HG03280 (cell line): ENCODE data around the gene RAD50.
"Not testable (repeated sequence)": the region's sequence is repeated elsewhere in the genome, so short reads cannot be mapped to it uniquely, and the experiment has no call there.

Experiments
- ATAC-seq: cut with Tn5 transposase; IDR thresholded peaks from one replicate; pipeline ENCODE4 v1.9.1; 2021; ENCODE audit warnings: mild to moderate bottlenecking, moderate library complexity; ENCODE audit not compliant: unreplicated experiment

RAD50 gene

DNA sequence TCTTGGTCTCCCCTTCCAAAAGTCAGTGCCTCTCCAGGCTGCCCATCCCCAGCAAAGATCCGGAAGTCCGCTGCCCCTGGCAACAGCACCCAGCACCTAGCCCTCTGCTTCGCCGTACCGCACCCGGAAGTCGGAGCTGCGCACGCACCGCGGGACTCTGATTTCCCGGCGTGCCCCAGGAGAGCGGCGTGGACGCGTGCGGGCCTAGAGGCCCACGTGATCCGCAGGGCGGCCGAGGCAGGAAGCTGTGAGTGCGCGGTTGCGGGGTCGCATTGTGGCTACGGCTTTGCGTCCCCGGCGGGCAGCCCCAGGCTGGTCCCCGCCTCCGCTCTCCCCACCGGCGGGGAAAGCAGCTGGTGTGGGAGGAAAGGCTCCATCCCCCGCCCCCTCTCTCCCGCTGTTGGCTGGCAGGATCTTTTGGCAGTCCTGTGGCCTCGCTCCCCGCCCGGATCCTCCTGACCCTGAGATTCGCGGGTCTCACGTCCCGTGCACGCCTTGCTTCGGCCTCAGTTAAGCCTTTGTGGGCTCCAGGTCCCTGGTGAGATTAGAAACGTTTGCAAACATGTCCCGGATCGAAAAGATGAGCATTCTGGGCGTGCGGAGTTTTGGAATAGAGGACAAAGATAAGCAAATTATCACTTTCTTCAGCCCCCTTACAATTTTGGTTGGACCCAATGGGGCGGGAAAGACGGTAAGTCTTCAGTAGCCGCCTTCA is at the start of gene RAD50:
TSS of gene RAD50 (plus strand) at position 215 of the 715 bp plus-strand sequence. CDS start at position 563, 348 bp downstream.
- ATAC-seq = peak; percentile 99

- ATAC-seq = no peak
Observed at GRCh38 chr5:132510076-132510475, 46.7 kb upstream of the RAD50 start.

- ATAC-seq = not testable (repeated sequence)
Observed at GRCh38 chr5:132513618-132514336, 43.0 kb upstream of the RAD50 start.

- ATAC-seq = not testable (repeated sequence)
Observed at GRCh38 chr5:132522067-132522466, 34.7 kb upstream of the RAD50 start.

DNA sequence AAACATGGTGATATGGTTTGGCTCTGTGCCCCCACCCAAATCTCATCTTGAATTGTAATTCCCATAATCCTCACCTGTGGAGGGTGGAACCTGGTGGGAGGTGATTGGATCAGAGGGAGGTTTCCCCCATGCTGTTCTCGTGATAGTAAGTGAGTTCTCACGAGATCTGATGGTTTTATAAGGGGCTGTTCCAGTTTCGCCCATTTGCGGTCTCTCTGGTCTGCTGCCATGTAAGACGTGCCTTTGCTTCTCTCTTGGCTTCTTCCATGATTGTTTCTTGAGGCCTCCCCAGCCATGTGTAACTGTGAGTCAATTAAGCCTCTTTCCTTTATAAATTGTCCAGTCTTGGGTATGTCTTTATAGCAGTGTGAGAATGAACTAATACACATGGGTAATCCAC is 31.9 kb upstream of the RAD50 start:
- ATAC-seq = not testable (repeated sequence)

- ATAC-seq = peak; percentile 69
Observed at GRCh38 chr5:132525299-132525724, 31.5 kb upstream of the RAD50 start.

DNA sequence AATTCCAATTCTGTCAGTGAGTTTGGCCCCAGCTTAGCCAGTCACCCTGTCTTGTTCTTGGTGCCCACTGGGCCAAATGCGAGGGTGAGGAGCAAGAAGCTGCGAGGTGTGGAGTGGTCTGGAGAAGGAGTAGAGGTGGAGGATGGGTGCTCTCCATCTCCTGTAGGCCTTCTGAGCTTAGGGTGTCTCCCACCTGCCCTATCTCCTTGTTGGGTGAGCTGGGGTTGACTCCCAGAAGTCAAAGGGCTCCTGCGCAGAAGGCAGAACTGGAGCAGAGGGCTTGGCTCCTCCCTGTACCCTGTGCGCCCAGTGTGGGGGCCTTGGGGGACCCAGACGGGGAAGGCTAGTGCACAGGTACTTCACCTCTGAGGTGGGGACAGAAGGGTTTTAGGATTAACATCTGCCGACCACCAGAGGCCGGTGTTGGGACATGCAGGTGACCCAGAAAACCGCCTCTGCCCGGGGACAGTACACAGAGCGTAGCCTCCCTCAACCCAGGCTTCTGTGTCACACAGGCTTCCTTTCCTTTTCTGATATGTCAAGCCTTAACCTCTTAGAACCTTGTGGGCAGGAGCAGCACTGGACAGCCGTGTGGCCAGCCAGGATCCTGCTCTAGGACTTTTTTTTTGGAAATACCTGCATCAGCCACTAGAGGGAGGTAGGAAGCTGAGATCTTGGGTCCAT is 30.3 kb upstream of the RAD50 start:
- ATAC-seq = peak; percentile 49

DNA sequence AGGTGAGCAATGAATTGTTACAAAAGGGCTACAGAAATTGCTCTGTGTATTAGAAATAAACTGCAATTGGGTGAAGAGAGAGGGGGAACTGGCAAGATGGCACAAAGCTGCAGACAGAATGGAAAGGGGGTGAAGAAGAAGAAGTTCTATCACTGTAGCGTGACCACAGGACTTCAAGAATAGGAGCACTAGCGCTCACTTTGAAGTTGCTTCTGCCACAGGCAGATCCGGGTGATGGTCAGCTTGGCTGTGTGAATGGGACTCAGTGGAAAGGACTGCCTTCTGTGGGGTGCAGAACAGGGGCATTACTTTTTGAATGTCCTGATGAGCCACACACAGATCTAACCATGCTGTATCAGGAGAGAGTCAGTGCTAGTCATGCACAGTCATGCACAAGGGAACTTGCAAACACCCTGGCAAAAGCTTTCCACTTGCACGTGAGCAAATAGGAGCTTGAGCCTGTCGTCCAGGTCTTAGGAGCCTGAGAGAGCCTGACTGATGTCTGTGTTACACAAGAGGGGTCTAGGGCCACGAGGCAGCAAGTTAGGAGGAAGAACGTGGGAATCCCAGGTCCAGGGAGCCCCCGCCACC is 29.7 kb upstream of the RAD50 start:
- no peak for ATAC-seq

DNA sequence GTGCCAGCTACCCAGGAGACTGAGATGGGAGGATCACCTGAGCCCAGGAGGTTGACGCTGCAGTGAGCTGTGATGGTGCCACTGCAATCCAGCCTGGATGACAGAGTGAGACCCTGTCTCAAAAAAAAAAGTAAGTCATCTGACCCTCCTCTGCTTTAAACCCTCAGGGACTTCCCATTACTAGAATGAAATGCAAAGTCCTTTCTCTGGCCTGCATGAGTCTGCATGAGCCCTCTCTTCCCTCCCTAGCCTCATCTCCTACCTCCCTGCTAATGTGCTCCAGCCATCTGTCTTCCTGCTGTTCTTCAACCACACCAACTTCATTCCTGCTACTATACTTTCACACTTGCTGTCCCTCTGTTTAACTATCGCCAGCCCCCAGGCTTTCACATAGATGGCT is 28.8 kb upstream of the RAD50 start:
- no peak for ATAC-seq

DNA sequence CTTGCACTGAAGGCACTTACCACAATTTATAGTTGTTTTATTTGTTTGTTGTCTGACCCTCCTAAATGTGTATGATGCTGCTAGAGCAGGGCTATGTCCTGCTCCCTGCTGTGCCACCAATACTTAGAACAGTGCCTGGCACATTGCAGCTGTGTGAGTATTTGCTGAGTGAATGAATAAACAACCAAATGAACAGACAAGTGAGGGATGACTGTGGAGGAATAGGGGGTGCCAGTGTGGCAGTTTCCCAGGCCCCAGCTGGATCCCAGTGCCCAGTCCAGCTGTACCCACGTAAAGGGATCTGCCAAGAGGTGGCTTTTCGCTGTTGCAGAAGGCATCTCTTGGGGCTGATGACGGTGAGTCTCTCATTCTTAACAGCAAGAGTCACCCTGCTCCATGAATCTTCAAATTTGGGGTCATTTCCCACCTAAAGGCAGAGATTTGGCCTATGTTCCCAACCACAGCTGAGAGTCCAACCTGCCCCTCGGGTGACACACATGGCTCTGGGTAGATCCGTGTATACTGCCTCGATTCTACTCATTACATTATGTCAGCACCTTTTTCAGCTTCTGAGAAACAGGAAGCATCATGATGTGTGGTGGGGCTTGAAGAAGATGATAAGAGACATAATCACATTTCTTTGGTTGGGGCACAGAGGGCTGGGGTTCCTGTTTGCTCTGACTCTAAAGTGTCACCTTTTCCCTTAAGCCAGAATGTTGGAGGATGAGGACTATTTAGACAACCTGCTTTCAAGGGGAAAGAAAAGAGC is 27.7 kb upstream of the RAD50 start:
- ATAC-seq = no peak

GRCh38 chr5:132530946-132531345 is 25.8 kb upstream of the RAD50 start:
- ATAC-seq = no peak

GRCh38 chr5:132539716-132540115 is 17.1 kb upstream of the RAD50 start:
- ATAC-seq = no peak

DNA sequence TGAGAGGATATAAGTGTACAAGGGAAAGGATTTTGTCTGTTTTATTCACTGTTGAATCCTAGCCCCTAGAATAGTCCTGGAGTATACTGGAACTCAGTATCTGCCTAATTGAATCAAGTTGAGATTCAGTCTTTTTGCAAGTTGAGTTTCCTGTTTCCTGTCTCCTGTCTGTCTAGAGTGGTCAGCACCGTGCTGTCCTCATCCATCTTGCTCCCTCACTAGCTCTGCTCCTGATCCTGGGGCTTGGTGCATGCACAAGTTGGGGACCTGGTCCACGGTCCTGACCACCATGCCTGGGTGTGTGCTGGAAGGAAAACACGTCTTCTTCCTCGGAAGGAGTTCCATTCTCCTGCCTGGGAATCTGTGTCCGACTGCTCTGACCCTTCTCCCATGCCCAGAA is 16.6 kb upstream of the RAD50 start:
- ATAC-seq = no peak

DNA sequence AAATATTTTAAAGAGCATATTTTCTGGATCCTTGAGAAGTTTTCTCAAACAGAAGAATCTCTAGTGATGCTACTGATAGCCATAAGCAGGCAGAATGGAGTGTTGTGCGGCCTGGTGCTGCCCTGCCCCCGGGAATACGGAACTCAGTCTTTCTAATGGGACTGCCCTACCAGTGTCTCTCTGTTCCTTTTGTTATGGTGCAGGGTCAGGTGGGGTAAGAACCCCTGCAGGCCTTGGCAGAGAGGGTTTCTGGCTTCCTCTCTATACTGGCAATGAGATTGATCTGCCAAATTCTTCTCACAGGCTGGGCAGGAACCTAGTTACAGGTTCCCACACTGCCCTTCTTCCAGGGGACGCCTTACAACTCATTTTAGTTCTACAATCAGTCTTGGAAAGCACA is 16.0 kb upstream of the RAD50 start:
- ATAC-seq = no peak

- ATAC-seq = no peak
Observed at GRCh38 chr5:132543472-132544201, 13.1 kb upstream of the RAD50 start, which contains the start of gene IL5. Gene IL5, minus strand, starts transcription at chr5:132543522. Its CDS starts 44 bp downstream, at chr5:132543478.

- ATAC-seq = no peak
Observed at GRCh38 chr5:132546108-132546507, 10.7 kb upstream of the RAD50 start.

- ATAC-seq = no peak
Observed at GRCh38 chr5:132547269-132547668, 9.5 kb upstream of the RAD50 start.

- ATAC-seq = not testable (repeated sequence)
Observed at GRCh38 chr5:132548834-132549233, 7.9 kb upstream of the RAD50 start.

GRCh38 chr5:132549576-132549975 is 7.2 kb upstream of the RAD50 start:
- ATAC-seq = no peak
